Measurements from ENCODE around the gene VSIG10L2.

VSIG10L2 gene

DNA sequence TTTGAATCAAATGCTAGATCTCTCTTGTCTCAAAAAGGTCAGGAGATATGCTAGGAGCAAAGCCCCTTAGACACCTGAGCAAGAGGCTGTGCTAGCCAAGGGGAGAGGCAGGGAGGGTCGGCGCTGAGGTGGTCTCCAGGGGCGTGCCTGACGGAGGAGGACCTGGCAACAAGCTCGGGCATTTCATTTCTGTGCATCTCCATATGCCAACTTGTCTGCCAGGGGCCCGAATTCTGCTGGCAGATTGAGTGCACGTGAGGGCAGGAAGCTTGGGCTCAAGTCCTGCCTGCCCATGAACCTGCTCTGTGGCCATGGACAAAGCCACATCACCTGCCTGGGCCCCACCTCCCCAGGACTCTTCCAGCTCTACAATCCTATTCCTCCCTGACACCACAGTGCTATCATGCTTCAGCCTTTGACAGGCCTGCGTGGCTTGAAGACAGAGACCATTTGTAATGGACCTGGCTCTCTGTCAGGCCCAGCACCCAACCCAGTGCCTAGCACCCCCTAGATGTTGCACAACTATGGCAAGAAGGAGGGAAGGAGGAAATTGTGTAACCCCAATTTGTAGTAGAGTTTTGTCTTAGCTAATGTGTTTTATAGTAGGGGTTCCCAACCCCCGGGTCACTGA lies 16.3 kb upstream of the VSIG10L2 start:
- DNase-seq (ENCODE audit: low spot score), result no peak

DNA sequence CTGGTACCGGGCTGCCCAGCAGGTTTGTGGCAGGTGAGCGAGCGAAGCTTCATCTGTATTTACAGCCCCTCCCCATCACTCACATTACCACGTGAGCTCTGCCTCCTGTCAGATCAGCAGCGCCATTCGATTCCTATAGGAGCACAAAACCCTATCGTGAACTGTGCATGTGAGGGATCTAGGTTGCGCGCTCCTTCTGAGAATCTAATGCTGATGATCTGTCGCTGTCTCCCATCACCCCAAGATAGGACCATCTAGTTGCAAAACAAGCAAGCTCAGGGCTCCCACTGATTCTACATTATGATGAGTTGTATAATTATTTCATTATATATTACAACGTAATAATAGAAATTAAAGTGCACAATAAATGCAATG lies 15.8 kb upstream of the VSIG10L2 start:
- no peak for DNase-seq (ENCODE audit: low spot score)

- no peak for DNase-seq (ENCODE audit: low spot score)
Measured at GRCh38 chr11:125931116-125931515, 14.7 kb upstream of the VSIG10L2 start.

DNA sequence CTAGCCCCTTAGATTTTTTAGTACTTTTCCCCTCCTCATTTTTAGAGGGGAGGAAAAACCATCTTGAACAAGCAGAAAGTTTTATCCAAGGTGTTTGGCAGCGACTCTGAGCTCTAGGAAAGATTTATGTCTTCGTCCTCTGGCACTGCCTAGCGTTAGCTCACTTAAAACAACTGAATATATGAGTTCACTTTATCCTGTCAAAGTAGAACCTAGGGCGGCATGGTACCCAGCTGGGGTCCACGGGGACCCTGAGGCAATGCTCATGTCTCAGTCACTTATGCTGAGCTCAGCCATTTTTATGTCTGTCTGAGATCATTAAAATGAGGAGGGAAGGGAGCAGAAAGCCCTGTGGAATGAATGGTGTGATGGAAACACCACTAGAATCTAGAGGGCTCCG lies 14.2 kb upstream of the VSIG10L2 start:
- no peak for DNase-seq (ENCODE audit: low spot score)

DNA sequence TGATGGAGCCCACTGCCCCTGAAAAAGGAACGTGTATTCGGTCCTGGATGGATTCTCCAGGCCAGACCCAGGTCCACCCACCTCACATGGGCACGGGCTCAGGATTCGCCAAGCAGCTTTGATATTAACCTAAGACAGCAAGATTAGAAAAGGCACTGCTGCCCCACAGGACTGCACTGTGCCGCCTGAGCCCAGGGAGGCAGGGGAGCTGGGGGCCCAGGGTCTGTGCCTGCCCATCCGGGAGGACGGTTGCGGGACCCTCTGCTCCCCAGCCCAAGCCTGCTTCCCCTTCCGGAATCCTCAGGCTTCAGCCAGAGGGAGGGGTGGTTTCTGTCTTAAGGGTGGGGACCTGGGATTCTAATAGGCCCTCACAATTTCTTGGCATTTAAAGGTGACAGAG lies 13.5 kb upstream of the VSIG10L2 start:
- no peak for DNase-seq (ENCODE audit: low spot score)

DNA sequence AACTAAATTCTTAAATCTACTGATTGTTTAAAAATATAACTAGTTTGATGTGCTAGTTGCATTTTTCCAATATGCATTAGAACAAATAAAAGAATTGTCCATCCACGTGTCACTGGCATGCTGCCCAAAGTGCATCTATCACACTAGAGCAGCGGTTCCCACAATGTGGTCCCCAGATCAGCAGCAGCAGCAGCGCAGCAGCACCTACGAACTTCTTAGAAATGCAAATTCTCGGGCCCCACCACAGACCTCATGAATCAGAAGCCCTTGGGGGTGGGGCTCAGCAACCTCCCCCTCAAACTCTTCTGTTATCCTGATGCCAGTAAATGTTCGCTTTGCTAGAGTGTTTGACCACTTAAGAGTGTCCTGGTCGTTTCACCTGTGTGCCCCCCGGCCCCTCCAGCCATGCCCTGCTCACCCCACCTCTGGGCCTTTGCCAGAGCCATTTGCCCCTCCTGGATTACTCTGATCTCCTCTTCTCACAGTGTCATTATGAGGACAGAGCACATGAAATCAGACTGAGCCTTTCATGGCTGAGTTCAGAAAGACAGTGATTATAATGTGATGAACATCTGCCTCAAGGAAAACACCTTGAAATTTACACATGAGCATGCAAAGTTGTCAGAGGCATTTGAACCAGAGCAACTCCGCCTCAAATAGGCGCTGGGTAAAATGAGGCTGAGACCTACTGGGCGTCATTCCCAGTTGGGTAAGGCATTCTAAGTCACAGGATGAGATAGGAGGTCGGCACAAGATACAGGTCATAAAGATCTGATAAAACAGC lies 12.6 kb upstream of the VSIG10L2 start:
- no peak for DNase-seq (ENCODE audit: low spot score)

DNA sequence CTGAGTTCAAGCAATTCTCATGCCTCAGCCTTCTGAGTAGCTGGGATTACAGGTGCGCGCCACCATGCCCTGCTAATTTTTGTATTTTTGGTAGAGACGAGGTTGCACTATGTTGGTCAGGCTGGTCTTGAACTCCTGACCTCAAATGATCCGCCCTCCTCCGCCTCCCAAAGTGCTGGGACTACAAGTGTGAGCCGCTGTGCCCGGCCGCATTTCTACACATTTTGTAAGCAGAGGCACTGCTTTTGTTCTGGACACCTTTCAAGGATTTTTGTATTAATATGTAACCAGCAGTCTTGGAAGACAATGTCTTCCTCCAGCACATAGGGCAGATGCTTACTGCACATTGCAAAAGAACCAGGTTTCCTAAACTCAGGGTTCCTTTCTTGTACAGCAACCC lies 11.4 kb upstream of the VSIG10L2 start:
- no peak for DNase-seq (ENCODE audit: low spot score)

- no peak for DNase-seq (ENCODE audit: low spot score)
Measured at GRCh38 chr11:125935056-125935455, 10.8 kb upstream of the VSIG10L2 start.

DNA sequence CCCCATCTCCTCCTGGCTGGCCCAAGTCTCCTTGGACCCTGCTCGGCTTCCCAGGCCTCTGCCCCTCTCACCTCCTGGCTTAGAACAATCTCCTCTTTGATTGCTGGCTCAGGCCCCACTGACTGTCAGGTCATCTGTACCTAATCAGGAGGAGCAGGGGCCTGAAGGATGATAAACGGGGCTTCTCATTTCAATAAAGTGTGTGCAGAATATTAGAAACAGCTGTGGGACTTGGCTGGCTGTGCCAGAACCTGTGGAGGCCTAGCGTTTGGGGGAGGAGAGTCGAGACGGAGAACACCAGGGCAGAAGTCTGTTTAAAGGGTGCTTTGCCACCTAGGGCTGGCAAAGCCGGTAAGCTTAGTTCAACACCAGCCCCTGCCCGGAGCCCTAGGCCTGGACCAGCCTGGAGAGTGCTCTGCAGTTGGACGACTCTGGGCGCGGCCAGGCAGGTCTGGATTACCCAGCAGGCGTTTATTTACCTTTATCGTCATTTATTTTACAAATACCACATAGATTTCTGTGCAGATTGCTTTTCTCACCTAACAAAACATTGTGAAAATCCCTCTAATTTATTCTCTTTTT lies 10.1 kb upstream of the VSIG10L2 start:
- no peak for DNase-seq (ENCODE audit: low spot score)

DNA sequence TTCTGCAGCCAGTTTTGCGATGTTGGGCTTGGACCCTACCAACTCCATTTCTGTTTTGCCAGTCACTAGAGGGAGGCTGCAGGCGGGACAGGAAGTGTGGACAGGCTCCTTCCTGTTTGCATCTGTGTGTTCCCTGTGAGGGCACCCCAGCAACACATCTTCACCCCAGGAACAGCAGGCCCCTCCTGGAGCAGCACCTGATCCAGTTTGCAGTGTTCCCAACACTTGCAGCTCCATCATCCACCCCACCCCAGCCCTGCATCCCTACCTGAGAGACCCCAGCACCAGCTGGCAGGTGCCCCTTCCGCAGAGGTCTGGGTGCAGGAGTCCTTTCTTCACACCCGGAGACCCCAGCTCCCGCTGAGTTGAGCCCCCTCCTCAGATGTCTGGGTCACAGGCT lies 7.4 kb upstream of the VSIG10L2 start:
- DNase-seq (ENCODE audit: low spot score), result no peak

- no peak for DNase-seq (ENCODE audit: low spot score)
Measured at GRCh38 chr11:125939081-125939521, 6.7 kb upstream of the VSIG10L2 start.

DNA sequence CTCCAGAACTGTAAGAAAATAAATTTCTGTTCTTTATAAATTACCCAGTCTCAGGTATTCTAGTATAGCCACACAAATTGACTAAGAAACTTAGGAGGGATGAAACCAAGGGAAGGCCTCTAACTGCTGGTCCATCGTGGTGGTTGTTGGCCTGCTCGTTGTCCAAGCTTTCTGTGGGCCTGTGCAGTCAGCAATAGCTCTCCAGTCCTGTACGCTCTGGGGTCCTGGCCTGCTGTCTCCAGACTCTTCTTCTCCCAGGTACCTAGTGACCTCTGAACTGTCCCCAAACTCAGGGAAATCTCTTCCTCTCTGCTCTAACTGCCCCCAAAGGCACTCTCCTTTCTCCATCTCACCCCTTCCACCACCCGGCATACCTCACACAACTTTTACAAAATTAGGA lies 5.7 kb upstream of the VSIG10L2 start:
- DNase-seq (ENCODE audit: low spot score), result no peak

DNA sequence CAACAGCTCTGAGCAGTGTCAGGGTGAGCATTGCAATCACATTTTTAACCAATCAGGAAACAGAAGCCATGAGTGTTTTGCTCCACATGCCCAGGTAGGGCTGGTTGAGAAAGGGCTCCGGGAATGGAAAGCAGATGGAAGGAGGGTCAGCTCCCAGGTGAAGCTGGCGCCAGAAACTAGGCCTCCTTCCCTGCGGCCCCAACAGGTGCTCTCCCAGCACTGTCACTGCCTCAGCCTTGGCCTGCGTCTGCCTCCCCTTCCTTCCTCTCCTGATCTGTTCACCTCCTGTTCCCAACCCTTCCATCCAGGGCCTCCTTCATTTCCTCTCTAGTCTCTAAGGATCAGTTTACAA lies 4.6 kb upstream of the VSIG10L2 start:
- DNase-seq (ENCODE audit: low spot score), result no peak

DNA sequence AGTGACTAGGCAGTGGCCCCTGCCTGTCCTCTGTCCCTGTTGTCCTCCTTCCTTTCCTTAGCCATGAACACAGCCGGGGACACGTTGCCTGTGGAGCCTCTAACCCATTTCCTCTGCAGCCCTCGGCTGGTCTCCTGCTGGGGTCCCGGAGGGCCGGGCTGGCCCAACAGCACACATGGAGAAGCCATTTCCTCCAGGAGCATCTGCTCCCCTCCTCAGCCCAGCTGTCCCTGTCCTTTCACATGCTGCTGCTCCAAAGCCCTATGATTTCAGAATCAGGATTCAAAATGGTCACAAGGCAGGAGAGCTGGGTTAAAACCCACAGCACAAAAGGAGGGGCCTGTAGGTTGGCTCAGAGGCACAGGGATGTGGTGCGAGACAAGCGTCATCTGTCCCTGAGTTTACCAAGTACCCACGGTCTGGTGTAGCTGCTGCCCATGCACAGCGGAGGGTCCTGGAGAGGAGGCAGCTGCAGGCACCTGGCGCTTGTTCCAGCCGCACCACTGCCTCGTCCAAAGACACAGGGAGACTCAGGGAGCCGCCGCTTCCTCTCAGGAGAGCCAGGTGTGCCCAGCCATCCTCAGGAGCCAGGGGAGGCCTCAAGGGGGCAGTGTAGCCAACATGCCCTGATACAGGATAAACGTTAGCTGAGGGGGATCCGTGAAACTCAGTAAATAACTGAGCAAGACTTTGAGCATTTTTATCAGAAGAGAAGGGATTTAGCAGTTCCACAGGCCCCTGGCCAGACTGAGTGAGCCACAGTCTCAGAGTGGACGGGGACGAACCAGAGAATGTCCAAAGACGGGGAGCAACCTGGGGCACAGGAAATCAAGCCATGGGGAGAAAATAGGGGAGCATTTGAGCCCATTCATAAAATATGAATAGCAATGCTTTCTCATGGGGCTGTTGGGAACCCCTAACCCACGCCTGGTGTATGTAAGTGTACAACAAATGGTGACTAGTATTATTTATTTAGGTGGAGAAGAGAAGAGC lies 3.9 kb upstream of the VSIG10L2 start:
- DNase-seq (ENCODE audit: low spot score), result peak; percentile 49

DNA sequence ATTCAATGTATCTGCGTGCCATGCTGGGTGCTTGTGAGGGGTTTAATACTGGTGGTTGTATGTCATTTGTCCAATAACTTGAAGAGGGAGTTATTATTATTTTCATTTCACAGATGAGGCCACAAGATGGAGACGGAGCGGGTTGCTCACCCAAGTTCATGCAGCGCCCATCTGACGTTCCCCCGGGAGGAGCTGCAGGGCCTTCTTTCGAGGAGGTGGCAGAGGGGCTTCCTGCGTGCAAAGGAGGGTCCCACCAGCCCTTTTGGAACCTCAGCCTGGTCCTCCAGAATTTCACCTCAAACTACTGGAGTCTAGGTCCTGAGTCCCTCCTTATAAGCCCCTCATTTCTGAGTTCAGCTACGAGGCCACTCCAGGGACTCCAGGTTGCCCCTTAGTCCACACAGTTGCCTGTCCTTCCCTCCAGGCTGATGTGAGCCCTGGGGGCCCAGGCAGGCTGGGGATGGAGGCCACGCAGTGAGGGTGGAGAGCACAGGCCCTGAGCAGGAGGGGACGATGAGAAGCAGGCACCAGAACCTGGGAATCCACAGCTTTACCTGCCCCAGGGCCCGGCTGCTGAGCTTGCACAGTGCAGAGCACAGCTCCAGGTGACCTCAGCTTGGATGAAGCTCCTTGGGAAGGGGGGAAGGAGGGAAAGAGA lies 2.9 kb upstream of the VSIG10L2 start:
- no peak for DNase-seq (ENCODE audit: low spot score)

DNA sequence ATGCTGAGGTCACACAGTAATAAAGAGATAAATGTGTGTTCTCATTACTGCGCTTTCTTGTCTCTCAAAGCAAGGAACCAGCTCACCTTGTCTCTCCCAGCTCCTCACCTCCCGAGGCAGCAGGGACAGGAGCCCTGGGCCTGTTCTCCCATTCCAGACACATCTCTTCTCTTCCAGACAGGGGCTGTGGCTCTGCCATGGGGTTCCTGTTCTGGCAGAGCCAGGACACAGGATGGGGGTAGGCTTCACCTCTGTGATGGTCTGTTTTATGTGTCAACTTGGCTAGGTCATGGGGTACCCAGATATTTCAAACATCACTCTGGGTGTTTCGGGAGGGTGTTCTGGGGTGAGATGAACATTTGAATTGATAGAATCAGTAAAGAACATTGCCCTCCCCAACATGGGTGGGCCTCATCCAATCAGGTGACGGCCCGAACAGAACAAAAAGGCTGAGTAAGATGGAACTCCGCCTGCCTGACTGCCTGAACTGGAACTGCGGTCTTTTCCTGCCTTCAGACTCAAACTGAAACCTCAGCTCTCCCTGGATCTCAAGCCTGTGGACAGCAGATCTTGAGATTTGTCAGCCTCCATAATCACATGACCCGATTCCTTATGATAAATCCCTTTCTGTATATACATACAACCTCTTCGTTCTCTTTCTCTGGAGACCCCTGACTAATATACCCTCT lies 2.0 kb upstream of the VSIG10L2 start:
- DNase-seq (ENCODE audit: low spot score), result no peak

- no peak for DNase-seq (ENCODE audit: low spot score)
Measured at GRCh38 chr11:125944350-125945010, 1.4 kb upstream of the VSIG10L2 start.

GRCh38 chr11:125945011-125945796 lies 640 bp upstream of the VSIG10L2 start:
- no peak for DNase-seq (ENCODE audit: low spot score)

- no peak for DNase-seq (ENCODE audit: low spot score)
Measured at GRCh38 chr11:125946712-125947418, 1.0 kb downstream of the VSIG10L2 start.
